GM21737 (cell line): Measurements from ENCODE around the gene KCTD21.

Experiments
- ATAC-seq: cut with Tn5 transposase; IDR thresholded peaks from one replicate; pipeline ENCODE4 v1.9.1; 2021; ENCODE audit warnings: mild to moderate bottlenecking, moderate library complexity; ENCODE audit not compliant: unreplicated experiment

The KCTD21 gene

GRCh38 chr11:78202733-78203167, 14.3 kb upstream of the KCTD21 start:
- ATAC-seq, result no peak

- ATAC-seq, result no peak
Measured at GRCh38 chr11:78201096-78201818, 12.8 kb upstream of the KCTD21 start.

- no peak for ATAC-seq
Measured at GRCh38 chr11:78200553-78200952, 12.1 kb upstream of the KCTD21 start.

- no peak for ATAC-seq
Measured at GRCh38 chr11:78200061-78200460, 11.6 kb upstream of the KCTD21 start.

- ATAC-seq, result no peak
Measured at GRCh38 chr11:78199653-78200015, 11.2 kb upstream of the KCTD21 start.

- no peak for ATAC-seq
Measured at GRCh38 chr11:78199015-78199652, 10.7 kb upstream of the KCTD21 start.

- ATAC-seq, result no peak
Measured at GRCh38 chr11:78197816-78198215, 9.4 kb upstream of the KCTD21 start.

- no peak for ATAC-seq
Measured at GRCh38 chr11:78196661-78197091, 8.2 kb upstream of the KCTD21 start.

GRCh38 chr11:78195917-78196560, 7.6 kb upstream of the KCTD21 start:
- no peak for ATAC-seq

- no peak for ATAC-seq
Measured at GRCh38 chr11:78194490-78194889, 6.1 kb upstream of the KCTD21 start.

- no peak for ATAC-seq
Measured at GRCh38 chr11:78193806-78194205, 5.4 kb upstream of the KCTD21 start.

GRCh38 chr11:78192911-78193351, 4.5 kb upstream of the KCTD21 start:
- ATAC-seq, result no peak

- ATAC-seq, result no peak
Measured at GRCh38 chr11:78192223-78192719, 3.8 kb upstream of the KCTD21 start.

- ATAC-seq, result no peak
Measured at GRCh38 chr11:78190871-78191538, 2.6 kb upstream of the KCTD21 start.

GRCh38 chr11:78190374-78190773, 1.9 kb upstream of the KCTD21 start:
- no peak for ATAC-seq

GRCh38 chr11:78189851-78190250, 1.4 kb upstream of the KCTD21 start:
- no peak for ATAC-seq

- no peak for ATAC-seq
Measured at GRCh38 chr11:78189174-78189724, 823 bp upstream of the KCTD21 start.

GRCh38 chr11:78187366-78188285, 800 bp downstream of the KCTD21 start:
- ATAC-seq, result peak; percentile 17

- no peak for ATAC-seq
Measured at GRCh38 chr11:78181185-78181584, 7.2 kb downstream of the KCTD21 start.

GRCh38 chr11:78180751-78181150, 7.7 kb downstream of the KCTD21 start:
- no peak for ATAC-seq
